Peyer's patch (tissue), 4 donors: Measurements from ENCODE around the gene CPXM2. TPM values are rescaled to one million over a fixed set of nuclear protein-coding genes. Genes with fewer than 3 reads are reported as not detected.

Experiments
- DNase-seq, 3 donors: peaks; one replicate each; pipeline ENCODE4 v3.0.0-alpha.2; 2017 to 2019
- H3K27ac ChIP-seq, 4 donors: fragments of 200-600 bp; sonication (generic); one replicate each; pipeline ENCODE4 v1.5.1; 2016 to 2019
- H3K27me3 ChIP-seq, 2 donors: fragments of 200-600 bp; sonication (generic); one replicate each; pipeline ENCODE4 v1.5.1; 2019
- H3K36me3 ChIP-seq, 3 donors: fragments of 200-600 bp; sonication (generic); one replicate each; pipeline ENCODE4 v1.5.1; 2016 to 2019
- H3K4me1 ChIP-seq, 4 donors: fragments of 200-600 bp; sonication (generic); one replicate each; pipeline ENCODE4 v1.5.1; 2016 to 2019
- H3K4me3 ChIP-seq, 4 donors: fragments of 200-600 bp; sonication (generic); 1 replicate in 3 of 4; 2 replicates in 1 of 4; pipeline ENCODE4 v1.5.1; 2016 to 2019; ENCODE audit warnings: mild to moderate bottlenecking in 1 of 4
- H3K9me3 ChIP-seq, 4 donors: fragments of 200-600 bp; sonication (generic); one replicate each; pipeline ENCODE4 v1.5.1; 2016 to 2019; ENCODE audit warnings: mild to moderate bottlenecking in 1 of 4
- CTCF ChIP-seq, 6 experiments: fragments of 450-650 bp in 4 of 6; fragments of 200-600 bp in 2 of 6; sonication (generic) in 1 of 6; IDR thresholded peaks; one replicate each; pipeline ENCODE4 v1.5.1; 2017 to 2019; ENCODE audit warnings: antibody characterized with exemption in 6 of 6, mild to moderate bottlenecking in 3 of 6, moderate library complexity in 1 of 6
- POLR2A ChIP-seq, 2 donors: fragments of 450-650 bp; IDR thresholded peaks; one replicate each; pipeline ENCODE4 v1.5.1; 2017; ENCODE audit warnings: antibody characterized with exemption in 2 of 2, mild to moderate bottlenecking in 2 of 2, moderate library complexity in 2 of 2
- total RNA-seq, 4 donors: library from RNA; depleted of rRNA; stranded (reverse); fragments of >200 nt; gene quantifications; one replicate each; pipeline ENCODE4 v1.1.0, GENCODE V29; 2016

The CPXM2 gene
- total RNA-seq, 4 donors from 2014 or later, result 5.6 to 18.2 (median 7.7) TPM

- no peaks in the 10 kb centered on the region for H3K27me3 ChIP-seq
- no peaks in the 10 kb centered on the region for H3K36me3 ChIP-seq
- no peaks in the 10 kb centered on the region for H3K4me1 ChIP-seq
- TF ChIP-seq CTCF (IDR thresholded peaks at IDR 0.05), result no peak
- no peak for TF ChIP-seq POLR2A (IDR thresholded peaks at IDR 0.05)
- H3K9me3 ChIP-seq, result no peaks in the 10 kb centered on the region
- H3K27ac ChIP-seq, result no peak overlapping the region
- DNase-seq, result no peak
- H3K4me3 ChIP-seq, result no peak overlapping the region
These were observed 117.4 kb downstream of the CPXM2 start for GRCh38 chr10:123774132-123774742.

- TF ChIP-seq CTCF (IDR thresholded peaks at IDR 0.05) (no peak), POLR2A (IDR thresholded peaks at IDR 0.05) (no peak)
- Histone ChIP-seq H3K36me3 (no peaks in the 10 kb centered on the region), H3K27ac (no peak overlapping the region), H3K4me3 (no peak overlapping the region), H3K27me3 (no peaks in the 10 kb centered on the region), H3K9me3 (no peaks in the 10 kb centered on the region), H3K4me1 (no peaks in the 10 kb centered on the region)
- DNase-seq, result no peak
These were observed 118.7 kb downstream of the CPXM2 start for GRCh38 chr10:123772645-123773508.

- TF ChIP-seq CTCF (IDR thresholded peaks at IDR 0.05) (no peak), POLR2A (IDR thresholded peaks at IDR 0.05) (no peak)
- H3K36me3 ChIP-seq, result no peaks in the 10 kb centered on the region
- no peak for DNase-seq
- no peak overlapping the region for H3K27ac ChIP-seq
- H3K9me3 ChIP-seq, result no peaks in the 10 kb centered on the region
- H3K4me1 ChIP-seq, result no peaks in the 10 kb centered on the region
- no peak overlapping the region for H3K4me3 ChIP-seq
- H3K27me3 ChIP-seq, result no peaks in the 10 kb centered on the region
These were observed 119.5 kb downstream of the CPXM2 start for GRCh38 chr10:123771877-123772644.

GRCh38 chr10:123769647-123770046 lies 122.0 kb downstream of the CPXM2 start:
- H3K4me3 ChIP-seq, result no peak overlapping the region
- no peaks in the 10 kb centered on the region for H3K36me3 ChIP-seq
- no peaks in the 10 kb centered on the region for H3K27me3 ChIP-seq
- DNase-seq, result no peak
- H3K27ac ChIP-seq, result peak overlapping the region in 1 of 4 donors; percentile 23
- TF ChIP-seq POLR2A (IDR thresholded peaks at IDR 0.05), result no peak
- no peak for TF ChIP-seq CTCF (IDR thresholded peaks at IDR 0.05)
- no peaks in the 10 kb centered on the region for H3K9me3 ChIP-seq
- no peaks in the 10 kb centered on the region for H3K4me1 ChIP-seq

- Histone ChIP-seq H3K36me3 (no peaks in the 10 kb centered on the region), H3K27me3 (no peaks in the 10 kb centered on the region), H3K4me1 (no peaks in the 10 kb centered on the region), H3K4me3 (no peak overlapping the region), H3K9me3 (no peaks in the 10 kb centered on the region), H3K27ac (no peak overlapping the region)
- TF ChIP-seq POLR2A (IDR thresholded peaks at IDR 0.05) (no peak), CTCF (IDR thresholded peaks at IDR 0.05) (no peak)
- DNase-seq, result no peak
These were observed 124.8 kb downstream of the CPXM2 start for GRCh38 chr10:123766761-123767160.
